Calu3 (cell line): ENCODE results near the gene NSUN5. TPM values are rescaled to one million over a fixed set of nuclear protein-coding genes. Genes with fewer than 3 reads are reported as not detected.

Experiments
- Bru-seq: library from RNA; stranded (reverse); fragments of 400-500 nt; gene quantifications from one replicate; lab custom pipeline; 2021; lab: Mats Ljungman, UMichigan
- BruChase-seq, 2 experiments: library from RNA; stranded (reverse); fragments of 400-500 nt; gene quantifications; one replicate each; lab custom pipeline; 2021; lab: Mats Ljungman, UMichigan
- BruUV-seq: library from RNA; stranded (reverse); fragments of 400-500 nt; replicated peaks from 2 replicates; lab custom pipeline; 2021; lab: Mats Ljungman, UMichigan
- CTCF ChIA-PET: fragments of 300-600 bp; sonication (Branson Sonifier 250); formaldehyde crosslinking; loops from one replicate; lab custom pipeline; 2022; ENCODE audit warnings: antibody characterized with exemption; lab: Charles Lee
- DNase-seq: peaks from one replicate; pipeline ENCODE4 v3.0.0; 2022
- H3K27ac Mint-ChIP-seq: one replicate; pipeline ENCODE4 v1.8.0; 2022; ENCODE audit warnings: mixed read lengths; ENCODE audit not compliant: unreplicated experiment
- H3K27me3 Mint-ChIP-seq: one replicate; pipeline ENCODE4 v1.8.0; 2022; ENCODE audit warnings: mixed read lengths; ENCODE audit not compliant: unreplicated experiment
- H3K36me3 Mint-ChIP-seq: one replicate; pipeline ENCODE4 v1.8.0; 2022; ENCODE audit warnings: mild to moderate bottlenecking, moderate library complexity, mixed read lengths; ENCODE audit not compliant: insufficient read depth, unreplicated experiment
- H3K4me1 Mint-ChIP-seq: one replicate; pipeline ENCODE4 v1.8.0; 2022; ENCODE audit warnings: mild to moderate bottlenecking, low read depth, mixed read lengths; ENCODE audit not compliant: unreplicated experiment
- H3K4me3 Mint-ChIP-seq: one replicate; pipeline ENCODE4 v1.8.0; 2022; ENCODE audit warnings: mild to moderate bottlenecking, low read depth, moderate library complexity, mixed read lengths; ENCODE audit not compliant: unreplicated experiment
- H3K9me3 Mint-ChIP-seq: one replicate; pipeline ENCODE4 v1.8.0; 2022; ENCODE audit warnings: low read depth, mixed read lengths; ENCODE audit not compliant: unreplicated experiment
- CTCF ChIP-seq: fragments of 200-600 bp; IDR thresholded peaks from one replicate; pipeline ENCODE4 v1.8.0; 2022; ENCODE audit warnings: antibody characterized with exemption; ENCODE audit not compliant: unreplicated experiment
- intact Hi-C: fragments of 100-400 bp; cut with micrococcal nuclease; formaldehyde crosslinking; loops from one replicate; pipeline ENCODE4 v1.10.0; 2022; ENCODE audit not compliant: unreplicated experiment
- long read RNA-seq: library from polyadenylated mRNA; stranded (forward); transcript quantifications from one replicate; pipeline ENCODE4 v2.0.0, GENCODE V29; 2022
- total RNA-seq: library from RNA; stranded (reverse); gene quantifications from 2 replicates; pipeline ENCODE4 v1.2.3, GENCODE V29; 2022

The NSUN5 gene
- total RNA-seq (17.5 and 21.5 TPM in 2 replicates), Bru-seq, nascent RNA (percentile 57 among the genes with signal in this experiment), BruChase-seq, experiment 1, labeled RNA remaining after a 6-hour chase (percentile 66 among the genes with signal in this experiment), BruChase-seq, experiment 2, labeled RNA remaining after a 2-hour chase (percentile 63 among the genes with signal in this experiment)
- long read RNA-seq, transcript NSUN5-204 (10 exons, 1,663 nt): major isoform, 30 of 41 reads
- long read RNA-seq, partial matches to known transcripts: 2 of 41 reads
- long read RNA-seq, other reads (novel, unspliced or antisense): 6 of 41 reads

- intact Hi-C loops: no loop called here
- BruUV-seq: no TSS peak
- Mint-ChIP-seq H3K27ac (peak within 1 kb of the TSS; percentile 54), H3K4me1 (peaks cover 10% of the 10 kb centered on the region), H3K36me3 (peaks cover 18% of the 10 kb centered on the region), H3K27me3 (no peaks in the 10 kb centered on the region), H3K9me3 (no peaks in the 10 kb centered on the region), H3K4me3 (peak within 1 kb of the TSS; percentile 74)
- CTCF ChIA-PET: no interaction called here
- DNase-seq: peak; percentile 79
- TF ChIP-seq CTCF: no peak
Observed at GRCh38 chr7:73308665-73309214, at the start of gene NSUN5. TSS of gene NSUN5 (minus strand) at chr7:73308826. CDS start at chr7:73308790, 36 bp downstream.

- no TSS peak for BruUV-seq
- Mint-ChIP-seq H3K9me3 (peaks cover 4% of the 10 kb centered on the region), H3K27ac (no peak overlapping the region), H3K4me3 (no peak overlapping the region), H3K27me3 (no peaks in the 10 kb centered on the region), H3K36me3 (no peaks in the 10 kb centered on the region), H3K4me1 (peaks cover 6% of the 10 kb centered on the region)
- no peak for DNase-seq
- TF ChIP-seq CTCF: no peak
- intact Hi-C loops: no loop called here
- CTCF ChIA-PET: interaction anchor here (0.7 kb wide), 1 partner anchor 704 kb away, joined by 14 read pairs; no protein-coding TSS in a partner anchor
Observed at GRCh38 chr7:73356159-73356558, 47.5 kb upstream of the NSUN5 start.

- no peak for DNase-seq
- Mint-ChIP-seq H3K4me3 (no peak overlapping the region), H3K27ac (no peak overlapping the region), H3K27me3 (no peaks in the 10 kb centered on the region), H3K4me1 (peaks cover 4% of the 10 kb centered on the region), H3K9me3 (peaks cover 4% of the 10 kb centered on the region), H3K36me3 (no peaks in the 10 kb centered on the region)
- CTCF ChIA-PET: no interaction called here
- intact Hi-C loops: no loop called here
- TF ChIP-seq CTCF: no peak
- BruUV-seq: no TSS peak
Observed at GRCh38 chr7:73354821-73355220, 46.2 kb upstream of the NSUN5 start.

- TF ChIP-seq CTCF: no peak
- H3K4me3 Mint-ChIP-seq: no peak overlapping the region
- H3K27ac Mint-ChIP-seq: no peak overlapping the region
- no peak for DNase-seq
- H3K4me1 Mint-ChIP-seq: no peaks in the 10 kb centered on the region
- BruUV-seq: no TSS peak
- no peaks in the 10 kb centered on the region for H3K36me3 Mint-ChIP-seq
- CTCF ChIA-PET: no interaction called here
- intact Hi-C loops: no loop called here
- H3K9me3 Mint-ChIP-seq: peaks cover 4% of the 10 kb centered on the region
- H3K27me3 Mint-ChIP-seq: no peaks in the 10 kb centered on the region
Observed at GRCh38 chr7:73354196-73354595, 45.6 kb upstream of the NSUN5 start.
